ENCODE results near the gene DNAL1. TPM values are rescaled to one million over a fixed set of nuclear protein-coding genes. Genes with fewer than 3 reads are reported as not detected.

DNAL1 gene
- total and polyA plus RNA-seq, 9 of the 15 experiments (the other 6 are each of a cell fraction or from before 2014, with no cell fraction given), result 1.6 to 11.7 (median 4.8) TPM

DNA sequence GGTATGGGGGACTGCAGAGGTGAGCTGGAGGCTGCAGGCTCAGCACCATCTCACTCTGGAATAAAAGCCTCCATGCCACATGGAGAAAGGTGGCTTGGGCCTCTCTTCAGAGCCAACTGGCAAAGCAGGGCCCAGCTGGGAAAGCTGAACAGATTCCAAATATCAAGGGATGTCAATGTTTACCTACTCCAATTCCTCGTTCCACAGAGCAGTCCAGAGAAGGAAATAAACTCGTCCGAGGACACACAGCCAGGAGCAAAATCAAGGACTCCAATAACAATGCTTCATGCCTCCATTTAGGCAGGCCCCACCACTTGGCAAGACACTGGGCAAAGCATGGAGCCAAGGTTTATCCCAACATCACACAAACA lies 105.7 kb downstream of the DNAL1 start:
- peak overlapping the region; percentile 19 to 64; a peak in 2 of 4 replicates for H3K9ac ChIP-seq (ENCODE audit: insufficient read depth in 1 of 2, low read depth in 2 of 2, low read length in 2 of 2)
- no peak for ATAC-seq
- H3K27ac ChIP-seq (ENCODE audit: extremely low read depth, low read depth, low read length), result peak overlapping the region; percentile 18; the same call in 1 of the 3 replicates
- in situ Hi-C loops (cut with MboI) (no loop called here), intact Hi-C loops (cut with micrococcal nuclease) (loop anchor here (5.0 kb wide), 1 partner anchor 37 kb away; no protein-coding TSS in a partner anchor)
- no peak for FAIRE-seq
- peaks cover 60 to 76% of the 10 kb centered on the region in 2 experiments for H3K4me1 ChIP-seq (replicated peaks in 1 of 2; ENCODE audit: control insufficient read depth in 2 of 2, insufficient read depth in 2 of 2, low read length in 2 of 2)
- H3K9me1 ChIP-seq (ENCODE audit: control insufficient read depth, insufficient read depth, low read length), result peaks cover 4% of the 10 kb centered on the region
- BruUV-seq (replicated peaks), result no TSS peak
- H3K27me3 ChIP-seq (ENCODE audit: control insufficient read depth in 2 of 2, insufficient read depth in 2 of 2, low read length in 2 of 2), result no peaks in the 10 kb centered on the region
- H4K20me1 ChIP-seq (replicated peaks; ENCODE audit: control insufficient read depth, insufficient read depth, low read length), result peaks cover 15% of the 10 kb centered on the region
- H3K4me3 ChIP-seq, result no peak overlapping the region
- peaks cover 42% of the 10 kb centered on the region; the same call in 2 of the 3 replicates for H3K36me3 ChIP-seq (ENCODE audit: control insufficient read depth, insufficient read depth, low read length)
- H3K9me3 ChIP-seq (replicated peaks; ENCODE audit: control insufficient read depth, insufficient read depth, low read depth, low read length), result no peaks in the 10 kb centered on the region
- H3K79me2 ChIP-seq (ENCODE audit: control insufficient read depth, insufficient read depth, low read length), result peaks cover 100% of the 10 kb centered on the region
- POLR2A ChIA-PET, result interaction anchor here (0.8 to 1.7 kb wide), 4 partner anchors 9 to 120 kb away, joined by 3 to 5 read pairs (median 4); no protein-coding TSS in a partner anchor
- H2AFZ ChIP-seq (ENCODE audit: low read depth, low read length), result no peak overlapping the region
- TF ChIP-seq, protein P1, sequence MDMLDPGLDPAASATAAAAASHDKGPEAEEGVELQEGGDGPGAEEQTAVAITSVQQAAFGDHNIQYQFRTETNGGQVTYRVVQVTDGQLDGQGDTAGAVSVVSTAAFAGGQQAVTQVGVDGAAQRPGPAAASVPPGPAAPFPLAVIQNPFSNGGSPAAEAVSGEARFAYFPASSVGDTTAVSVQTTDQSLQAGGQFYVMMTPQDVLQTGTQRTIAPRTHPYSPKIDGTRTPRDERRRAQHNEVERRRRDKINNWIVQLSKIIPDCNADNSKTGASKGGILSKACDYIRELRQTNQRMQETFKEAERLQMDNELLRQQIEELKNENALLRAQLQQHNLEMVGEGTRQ (CRISPR knock-in tag; IDR thresholded peaks at IDR 0.05), result no peak
- TF ChIP-seq MIER1 (IDR thresholded peaks at IDR 0.05; ENCODE audit: low read depth), result no peak
- TF ChIP-seq, protein P2, sequence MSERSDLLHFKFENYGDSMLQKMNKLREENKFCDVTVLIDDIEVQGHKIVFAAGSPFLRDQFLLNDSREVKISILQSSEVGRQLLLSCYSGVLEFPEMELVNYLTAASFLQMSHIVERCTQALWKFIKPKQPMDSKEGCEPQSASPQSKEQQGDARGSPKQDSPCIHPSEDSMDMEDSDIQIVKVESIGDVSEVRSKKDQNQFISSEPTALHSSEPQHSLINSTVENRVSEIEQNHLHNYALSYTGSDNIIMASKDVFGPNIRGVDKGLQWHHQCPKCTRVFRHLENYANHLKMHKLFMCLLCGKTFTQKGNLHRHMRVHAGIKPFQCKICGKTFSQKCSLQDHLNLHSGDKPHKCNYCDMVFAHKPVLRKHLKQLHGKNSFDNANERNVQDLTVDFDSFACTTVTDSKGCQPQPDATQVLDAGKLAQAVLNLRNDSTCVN (CRISPR knock-in tag; IDR thresholded peaks at IDR 0.05), result no peak
- TF ChIP-seq ARNT (IDR thresholded peaks at IDR 0.05), result no peak
- TF ChIP-seq RAD21 (CRISPR knock-in tag; conservative IDR thresholded peaks at IDR 0.05 in 1 of 2, IDR thresholded peaks at IDR 0.05 in 1 of 2), result no peak
- no peak for TF ChIP-seq TARDBP (IDR thresholded peaks at IDR 0.05)
- TF ChIP-seq TAF15 (IDR thresholded peaks at IDR 0.05; ENCODE audit: low read depth, low read length), result no peak
- TF ChIP-seq THRA (IDR thresholded peaks at IDR 0.05), result no peak
- TF ChIP-seq ZFP36 (IDR thresholded peaks at IDR 0.05; ENCODE audit: low read depth, low read length, partially characterized antibody), result no peak
- no peak for TF ChIP-seq HLTF (IDR thresholded peaks at IDR 0.05)
- TF ChIP-seq ZNF75A (CRISPR knock-in tag; IDR thresholded peaks at IDR 0.05), result no peak
- no peak for TF ChIP-seq MBD1 (CRISPR knock-in tag; IDR thresholded peaks at IDR 0.05)
- TF ChIP-seq MAX (CRISPR knock-in tag; IDR thresholded peaks at IDR 0.05), result no peak
- TF ChIP-seq RB1 (IDR thresholded peaks at IDR 0.05; ENCODE audit: low read depth), result no peak
- no peak for TF ChIP-seq HMG20B (CRISPR knock-in tag; IDR thresholded peaks at IDR 0.05)
- DNase-seq (ENCODE audit: extremely low read depth in 1 of 4, low spot score in 3 of 4), result no peak
- CTCF ChIA-PET (ENCODE audit: low intra/inter-chr PET ratio), result no interaction called here
- H3K4me2 ChIP-seq (ENCODE audit: insufficient read depth, low read length), result peak overlapping the region; percentile 43; the same call in 1 of the 2 replicates
- 50% methylated on average over 1 of the region's 3 CpGs for WGBS (ENCODE audit: insufficient coverage, low coverage, missing lambda C conversion rate)

Measured in K562 (cell line).